HFFc6 (cell line): ENCODE data around the gene IFITM1. TPM values are rescaled to one million over a fixed set of nuclear protein-coding genes. Genes with fewer than 3 reads are reported as not detected.
A peak's percentile ranks its signal among the peaks of the same experiment; 100 is the strongest.
"Not testable (repeated sequence)": the region's sequence is repeated elsewhere in the genome, so short reads cannot be mapped to it uniquely, and the experiment has no call there.

Experiments
- DNase-seq: peaks from one replicate; pipeline ENCODE4 v3.0.0-alpha.2; 2018
- H3K27ac Mint-ChIP-seq: 2 replicates; pipeline ENCODE4 v1.8.0; 2020; ENCODE audit warnings: mild to moderate bottlenecking, mixed read lengths
- H3K27me3 Mint-ChIP-seq: 2 replicates; pipeline ENCODE4 v1.8.0; 2021; ENCODE audit warnings: mild to moderate bottlenecking, moderate library complexity, mixed read lengths; ENCODE audit not compliant: insufficient read depth
- H3K36me3 Mint-ChIP-seq: 2 replicates; pipeline ENCODE4 v1.8.0; 2021; ENCODE audit warnings: low read depth, mixed read lengths
- H3K4me1 Mint-ChIP-seq: 2 replicates; pipeline ENCODE4 v1.8.0; 2020; ENCODE audit warnings: low read depth, mixed read lengths
- H3K4me3 Mint-ChIP-seq: 2 replicates; pipeline ENCODE4 v1.8.0; 2020; ENCODE audit warnings: mild to moderate bottlenecking, moderate library complexity, mixed read lengths
- H3K9me3 Mint-ChIP-seq: 2 replicates; pipeline ENCODE4 v1.8.0; 2020; ENCODE audit warnings: mild to moderate bottlenecking, mixed read lengths
- total RNA-seq, 6 experiments: library from RNA; stranded (reverse); fragmentation: NEBNext Ultra II Directional; extraction: Animal tissue kit (Norgen Biotek cat#: 25700); gene quantifications; 2 replicates in 1 of 6; 3 replicates in 5 of 6; pipeline ENCODE4 v1.2.3, GENCODE V29; 2021
- TF ChIP-seq, protein P1 (sequence below): fragments of 200-600 bp; sonication (generic); IDR thresholded peaks from 2 replicates; pipeline ENCODE4 v1.5.0; 2021; ENCODE audit warnings: antibody characterized with exemption, mild to moderate bottlenecking

IFITM1 gene
- total RNA-seq, 6 experiments from 2014 or later = 23.5 to 36.1 (median 30.0) TPM

DNA sequence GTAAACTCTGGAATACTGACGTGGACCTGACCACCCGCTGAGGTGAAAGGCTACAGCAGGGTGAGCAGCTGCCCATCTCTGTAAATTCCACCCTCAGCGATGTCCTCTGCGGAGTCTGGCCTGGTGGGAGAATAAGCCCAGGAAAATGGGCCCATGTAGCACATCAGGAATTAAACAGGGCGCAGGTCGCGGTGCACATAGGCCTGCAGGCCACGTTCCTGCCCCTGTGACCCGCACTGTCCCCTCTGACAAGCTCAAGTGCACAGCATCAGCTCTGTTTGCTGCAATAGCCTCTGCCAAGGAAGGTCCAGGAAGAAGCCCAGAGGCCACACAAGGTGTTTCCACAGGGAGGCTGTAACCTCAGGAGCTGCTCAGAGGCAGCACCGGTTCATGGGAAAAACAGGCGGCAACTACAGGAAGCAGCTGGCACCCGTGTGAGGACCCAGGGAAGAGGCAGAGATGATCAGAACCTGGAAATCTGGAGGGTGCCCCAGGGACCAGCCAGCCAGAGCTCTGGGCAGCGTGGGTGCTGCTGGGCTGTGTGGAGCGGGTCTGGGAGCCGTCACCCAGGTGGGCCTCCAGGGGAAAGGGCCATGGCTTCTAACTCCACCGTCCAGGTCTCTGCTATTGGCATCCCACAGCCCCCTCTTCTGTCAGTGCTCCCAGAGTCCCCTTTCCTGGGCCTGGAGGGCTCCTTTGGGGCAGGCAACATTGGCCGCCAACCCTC lies 7.0 kb upstream of the IFITM1 start:
- Mint-ChIP-seq H3K27ac (peak overlapping the region; percentile 93; the same call in 1 of the 2 replicates), H3K27me3 (peaks cover 2% of the 10 kb centered on the region; the same call in 1 of the 2 replicates), H3K9me3 (no peaks in the 10 kb centered on the region), H3K36me3 (peaks cover 8% of the 10 kb centered on the region; the same call in 1 of the 2 replicates), H3K4me3 (no peak overlapping the region), H3K4me1 (peaks cover 23% of the 10 kb centered on the region)
- TF ChIP-seq, protein P1, sequence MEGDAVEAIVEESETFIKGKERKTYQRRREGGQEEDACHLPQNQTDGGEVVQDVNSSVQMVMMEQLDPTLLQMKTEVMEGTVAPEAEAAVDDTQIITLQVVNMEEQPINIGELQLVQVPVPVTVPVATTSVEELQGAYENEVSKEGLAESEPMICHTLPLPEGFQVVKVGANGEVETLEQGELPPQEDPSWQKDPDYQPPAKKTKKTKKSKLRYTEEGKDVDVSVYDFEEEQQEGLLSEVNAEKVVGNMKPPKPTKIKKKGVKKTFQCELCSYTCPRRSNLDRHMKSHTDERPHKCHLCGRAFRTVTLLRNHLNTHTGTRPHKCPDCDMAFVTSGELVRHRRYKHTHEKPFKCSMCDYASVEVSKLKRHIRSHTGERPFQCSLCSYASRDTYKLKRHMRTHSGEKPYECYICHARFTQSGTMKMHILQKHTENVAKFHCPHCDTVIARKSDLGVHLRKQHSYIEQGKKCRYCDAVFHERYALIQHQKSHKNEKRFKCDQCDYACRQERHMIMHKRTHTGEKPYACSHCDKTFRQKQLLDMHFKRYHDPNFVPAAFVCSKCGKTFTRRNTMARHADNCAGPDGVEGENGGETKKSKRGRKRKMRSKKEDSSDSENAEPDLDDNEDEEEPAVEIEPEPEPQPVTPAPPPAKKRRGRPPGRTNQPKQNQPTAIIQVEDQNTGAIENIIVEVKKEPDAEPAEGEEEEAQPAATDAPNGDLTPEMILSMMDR = no peak
- no peak for DNase-seq

DNA sequence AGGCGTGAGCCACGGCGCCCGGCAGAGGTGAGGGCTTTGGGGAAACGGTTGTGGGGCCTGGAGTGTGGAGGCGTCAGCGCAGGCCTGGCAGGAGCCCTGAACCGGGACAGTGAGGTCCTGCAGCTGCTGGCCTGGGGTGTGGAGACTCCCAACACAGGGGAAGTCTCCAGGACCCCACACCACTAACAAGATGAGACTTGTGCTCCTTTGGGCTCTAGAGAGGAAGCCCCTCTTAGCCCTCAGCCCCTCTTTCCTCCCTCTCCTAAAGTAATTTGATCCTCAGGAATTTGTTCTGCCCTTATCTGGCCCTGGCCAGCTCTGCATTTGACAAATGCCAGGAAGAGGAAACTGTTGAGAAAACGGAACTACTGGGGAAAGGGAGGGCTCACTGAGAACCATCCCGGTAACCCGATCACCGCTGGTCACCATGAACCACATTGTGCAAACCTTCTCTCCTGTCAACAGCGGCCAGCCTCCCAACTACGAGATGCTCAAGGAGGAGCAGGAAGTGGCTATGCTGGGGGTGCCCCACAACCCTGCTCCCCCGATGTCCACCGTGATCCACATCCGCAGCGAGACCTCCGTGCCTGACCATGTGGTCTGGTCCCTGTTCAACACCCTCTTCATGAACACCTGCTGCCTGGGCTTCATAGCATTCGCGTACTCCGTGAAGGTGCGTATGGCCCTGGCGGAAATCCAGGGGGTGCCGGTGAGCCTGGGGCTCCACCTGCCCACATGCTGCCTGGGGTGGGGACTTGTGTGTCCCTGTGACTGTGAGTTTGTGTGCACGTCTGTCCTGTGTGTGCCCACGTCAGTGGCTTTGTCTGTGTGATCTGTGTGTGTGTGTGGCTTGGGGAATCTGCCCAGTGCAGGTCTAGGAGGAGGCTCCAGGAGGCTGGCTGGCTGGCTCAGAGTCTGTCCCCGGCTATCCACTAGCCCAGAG lies 5.8 kb upstream of the IFITM1 start, which contains the start of gene IFITM2:
TSS of gene IFITM2 (plus strand) at position 51 of the 943 bp plus-strand sequence. CDS start at position 428, 377 bp downstream.
- not testable (repeated sequence) for H3K9me3 Mint-ChIP-seq, H3K36me3 Mint-ChIP-seq, H3K27me3 Mint-ChIP-seq
- H3K27ac Mint-ChIP-seq = peak within 1 kb of the TSS; percentile 93
- H3K4me1 Mint-ChIP-seq = peaks cover 36% of the 10 kb centered on the region
- peak within 1 kb of the TSS; percentile 91 for H3K4me3 Mint-ChIP-seq
- peak; percentile 77 for DNase-seq
- TF ChIP-seq, protein P1 = peak; percentile 15; the same call in 1 of the 2 replicates

DNA sequence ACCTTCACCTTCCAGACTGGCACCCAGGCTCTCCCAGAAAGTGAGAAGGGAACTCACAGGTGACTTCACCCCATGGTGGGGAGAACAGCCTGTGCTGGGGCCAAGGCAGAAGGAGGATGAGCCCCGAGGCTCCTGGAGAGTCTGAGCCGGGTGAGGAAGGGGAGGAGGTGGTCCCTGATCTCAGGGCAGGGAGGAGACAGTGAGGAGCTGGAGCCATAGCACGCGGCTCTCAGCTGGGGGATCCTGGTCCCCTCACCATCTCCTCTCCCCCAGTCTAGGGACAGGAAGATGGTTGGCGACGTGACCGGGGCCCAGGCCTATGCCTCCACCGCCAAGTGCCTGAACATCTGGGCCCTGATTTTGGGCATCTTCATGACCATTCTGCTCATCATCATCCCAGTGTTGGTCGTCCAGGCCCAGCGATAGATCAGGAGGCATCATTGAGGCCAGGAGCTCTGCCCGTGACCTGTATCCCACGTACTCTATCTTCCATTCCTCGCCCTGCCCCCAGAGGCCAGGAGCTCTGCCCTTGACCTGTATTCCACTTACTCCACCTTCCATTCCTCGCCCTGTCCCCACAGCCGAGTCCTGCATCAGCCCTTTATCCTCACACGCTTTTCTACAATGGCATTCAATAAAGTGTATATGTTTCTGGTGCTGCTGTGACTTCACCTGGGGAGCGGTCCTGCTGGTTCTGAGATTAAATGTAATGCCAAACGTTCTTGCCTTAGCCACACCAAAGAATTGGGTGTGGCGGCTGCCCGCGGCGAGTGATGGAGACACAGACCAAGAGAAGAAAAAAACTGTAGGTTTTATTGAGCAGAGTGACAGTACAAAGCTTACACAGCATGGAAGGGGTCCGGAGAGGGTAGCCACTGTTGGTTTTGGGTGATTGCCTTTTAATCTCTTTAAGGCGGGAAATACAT lies 4.8 kb upstream of the IFITM1 start:
- not testable (repeated sequence) for H3K9me3 Mint-ChIP-seq, H3K36me3 Mint-ChIP-seq, H3K27me3 Mint-ChIP-seq, DNase-seq
- H3K27ac Mint-ChIP-seq = peak overlapping the region; percentile 93
- peaks cover 45% of the 10 kb centered on the region for H3K4me1 Mint-ChIP-seq
- peak overlapping the region; percentile 91 for H3K4me3 Mint-ChIP-seq

DNA sequence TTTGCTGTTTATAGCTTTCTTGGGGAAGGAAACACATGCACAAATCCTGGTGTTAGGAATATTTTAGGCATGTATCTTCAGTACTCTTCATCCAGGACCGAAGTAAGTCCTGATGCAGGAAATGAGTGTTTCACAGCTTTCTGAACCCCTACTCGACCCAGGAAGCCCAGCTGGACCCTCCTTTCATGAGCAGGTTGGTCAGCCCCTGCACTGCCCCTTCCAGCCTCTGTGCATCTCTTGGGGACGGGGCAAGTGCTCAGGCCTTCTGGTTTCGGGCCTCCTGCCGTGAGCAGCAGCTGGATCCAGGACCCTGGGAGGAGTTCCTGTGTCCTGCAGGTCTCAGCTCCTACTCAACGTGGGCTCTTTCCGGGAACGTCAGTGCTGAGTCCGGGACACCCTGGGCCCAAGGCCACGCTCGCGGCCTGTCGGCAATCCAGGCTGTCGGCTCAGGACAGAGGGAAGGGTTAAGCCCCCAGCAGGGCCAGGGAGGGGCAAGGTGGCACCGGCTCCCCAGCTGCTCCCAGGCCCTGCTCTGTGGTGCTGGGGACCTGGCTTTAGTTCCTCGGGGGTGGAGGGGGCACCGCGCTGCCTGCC lies 3.8 kb upstream of the IFITM1 start:
- H3K9me3 Mint-ChIP-seq, H3K27me3 Mint-ChIP-seq, DNase-seq, H3K36me3 Mint-ChIP-seq: not testable (repeated sequence)
- Mint-ChIP-seq H3K4me1 (peaks cover 52% of the 10 kb centered on the region), H3K4me3 (peak overlapping the region; percentile 91), H3K27ac (peak overlapping the region; percentile 93)

DNA sequence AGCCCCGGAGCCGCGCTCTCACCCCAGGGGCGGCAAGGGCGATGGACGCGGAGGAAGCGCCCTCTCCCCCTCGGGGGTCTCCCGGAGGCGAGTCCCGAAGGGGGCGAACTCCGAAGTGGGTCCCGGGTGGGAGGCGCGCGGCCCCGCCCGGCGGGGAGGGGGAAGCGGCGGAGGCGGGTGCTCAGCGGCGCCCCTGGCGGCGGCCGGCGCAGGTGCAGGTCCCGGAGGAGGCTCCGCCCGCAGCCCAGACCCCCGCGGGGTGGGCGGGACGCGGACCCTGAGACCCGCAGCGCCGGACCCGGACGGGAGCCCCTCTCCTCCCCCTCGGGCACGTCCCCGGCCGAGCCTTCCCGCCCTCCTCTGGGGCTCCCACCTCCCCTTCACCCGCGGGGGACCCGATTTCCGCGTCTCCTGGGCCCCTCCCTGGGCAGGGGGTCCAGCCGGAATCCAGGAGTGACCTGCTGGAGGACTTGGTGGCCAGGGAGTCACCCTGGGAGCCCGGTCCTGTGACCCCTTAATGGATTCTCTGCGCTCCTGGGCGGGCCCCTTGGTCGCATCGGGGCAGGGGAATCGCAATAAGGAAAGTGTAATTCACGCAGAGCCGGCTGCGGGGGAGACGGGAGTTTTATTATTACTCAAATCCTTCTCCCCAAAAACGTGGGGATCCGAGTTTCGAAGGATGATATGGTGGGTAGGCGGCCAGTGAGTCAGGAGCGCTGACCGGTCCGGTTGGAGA lies 2.7 kb upstream of the IFITM1 start:
- Mint-ChIP-seq H3K27ac (peak overlapping the region; percentile 66; the same call in 1 of the 2 replicates), H3K4me1 (peaks cover 52% of the 10 kb centered on the region)
- not testable (repeated sequence) for H3K9me3 Mint-ChIP-seq

More for the DNA sequence above, 2.7 kb upstream of the IFITM1 start:
- peak overlapping the region; percentile 59; the same call in 1 of the 2 replicates for H3K4me3 Mint-ChIP-seq
- not testable (repeated sequence) for H3K36me3 Mint-ChIP-seq, DNase-seq, H3K27me3 Mint-ChIP-seq
